ENCODE measurements around the gene TBX2. TPM values are rescaled to one million over a fixed set of nuclear protein-coding genes. Genes with fewer than 3 reads are reported as not detected.

Gene TBX2
- total RNA-seq, 4 donors from 2014 or later = 23.2 to 42.0 (median 26.5) TPM

GRCh38 chr17:61388561-61389356 lies 10.9 kb upstream of the TBX2 start:
- Histone ChIP-seq H3K27me3 (no peaks in the 10 kb centered on the region), H3K27ac (no peak overlapping the region), H3K4me1 (peaks cover 0 to 25% (median 6%) of the 10 kb centered on the region in 4 donors), H3K36me3 (peaks cover 0 to 5% (median 0%) of the 10 kb centered on the region in 3 donors), H3K9me3 (no peaks in the 10 kb centered on the region), H3K4me3 (no peak overlapping the region)
- WGBS, 2 donors = 84 to 86% methylated on average over 21 of the region's 21 CpGs
- TF ChIP-seq EP300 (IDR thresholded peaks at IDR 0.05) (no peak), CTCF (IDR thresholded peaks at IDR 0.05) (no peak), POLR2A (IDR thresholded peaks at IDR 0.05) (no peak)
- no peak for DNase-seq (ENCODE audit: low spot score in 2 of 2)

GRCh38 chr17:61389670-61390478 lies 9.8 kb upstream of the TBX2 start:
- 16 to 19% methylated on average over 24 to 25 of the region's 25 CpGs for WGBS, 2 donors
- peaks cover 0 to 31% (median 12%) of the 10 kb centered on the region in 4 donors for H3K4me1 ChIP-seq
- H3K36me3 ChIP-seq = peaks cover 0 to 5% (median 0%) of the 10 kb centered on the region in 3 donors
- no peaks in the 10 kb centered on the region for H3K9me3 ChIP-seq
- peak in 1 of 2 donors; percentile 50 for DNase-seq (ENCODE audit: low spot score in 2 of 2)
- no peaks in the 10 kb centered on the region for H3K27me3 ChIP-seq
- TF ChIP-seq EP300 (IDR thresholded peaks at IDR 0.05) = no peak
- no peak for TF ChIP-seq POLR2A (IDR thresholded peaks at IDR 0.05)
- TF ChIP-seq CTCF (IDR thresholded peaks at IDR 0.05) = peak; percentile 84 to 89 (median 87)
- H3K4me3 ChIP-seq = no peak overlapping the region
- H3K27ac ChIP-seq = peak overlapping the region; percentile 12 to 38 (median 21)

- no peak for TF ChIP-seq POLR2A (IDR thresholded peaks at IDR 0.05)
- no peak for TF ChIP-seq CTCF (IDR thresholded peaks at IDR 0.05)
- TF ChIP-seq EP300 (IDR thresholded peaks at IDR 0.05) = no peak
- Histone ChIP-seq H3K4me3 (no peak overlapping the region), H3K9me3 (no peaks in the 10 kb centered on the region), H3K4me1 (peaks cover 0 to 37% (median 12%) of the 10 kb centered on the region in 4 donors), H3K27me3 (no peaks in the 10 kb centered on the region), H3K27ac (peak overlapping the region; percentile 12 to 38 (median 21)), H3K36me3 (peaks cover 0 to 5% (median 0%) of the 10 kb centered on the region in 3 donors)
- 53 to 76% methylated on average over 11 of the region's 11 CpGs for WGBS, 2 donors
- DNase-seq (ENCODE audit: low spot score in 2 of 2) = no peak
Measured at GRCh38 chr17:61390479-61390791, 9.2 kb upstream of the TBX2 start.

- TF ChIP-seq CTCF (IDR thresholded peaks at IDR 0.05) = no peak
- no peak for TF ChIP-seq POLR2A (IDR thresholded peaks at IDR 0.05)
- no peak for TF ChIP-seq EP300 (IDR thresholded peaks at IDR 0.05)
- Histone ChIP-seq H3K4me3 (no peak overlapping the region), H3K27me3 (peaks cover 0 to 8% of the 10 kb centered on the region in 2 donors), H3K4me1 (peaks cover 0 to 48% (median 21%) of the 10 kb centered on the region in 4 donors), H3K27ac (peak overlapping the region in 1 of 4 donors; percentile 9), H3K36me3 (peaks cover 0 to 5% (median 0%) of the 10 kb centered on the region in 3 donors), H3K9me3 (no peaks in the 10 kb centered on the region)
- DNase-seq (ENCODE audit: low spot score in 2 of 2) = no peak
- 94 to 96% methylated on average over 12 of the region's 19 CpGs for WGBS, 2 donors
Measured at GRCh38 chr17:61391595-61392291, 7.9 kb upstream of the TBX2 start.
